Suprapubic skin (tissue), 3 donors: ENCODE measurements around the gene CRYBG2.

Source experiments
- CTCF ChIP-seq, 2 donors: fragments of 200-600 bp in 1 of 2; fragments of 450-650 bp in 1 of 2; sonication (generic) in 1 of 2; IDR thresholded peaks; one replicate each; pipeline ENCODE4 v1.5.1; 2016 to 2019; ENCODE audit warnings: antibody characterized with exemption in 2 of 2, mild to moderate bottlenecking in 1 of 2, moderate library complexity in 1 of 2
- POLR2AphosphoS5 ChIP-seq, 3 donors: sonication (generic); formaldehyde crosslinking; IDR thresholded peaks; one replicate each; pipeline ENCODE4 v1.6.1; 2017; ENCODE audit warnings: antibody characterized with exemption in 3 of 3

GRCh38 chr1:26353210-26353859 is 595 bp downstream of the CRYBG2 start:
- TF ChIP-seq POLR2AphosphoS5 (IDR thresholded peaks at IDR 0.05), result no peak
- no peak for TF ChIP-seq CTCF (IDR thresholded peaks at IDR 0.05)
